GM23248 (cell line): ENCODE results near the gene SNX25.

ENCODE experiments used
- EZH2 ChIP-seq: fragments of 200-600 bp; sonication (generic); IDR thresholded peaks from 2 replicates; pipeline ENCODE4 v1.6.1; 2018; ENCODE audit warnings: antibody characterized with exemption, mild to moderate bottlenecking; ENCODE audit not compliant: insufficient read depth, poor library complexity, severe bottlenecking
- EZH2phosphoT487 ChIP-seq: fragments of 200-600 bp; sonication (generic); IDR thresholded peaks from 2 replicates; pipeline ENCODE4 v1.6.1; 2018; ENCODE audit warnings: antibody characterized with exemption, moderate library complexity, mild to moderate bottlenecking, low read depth; ENCODE audit not compliant: insufficient read depth

DNA sequence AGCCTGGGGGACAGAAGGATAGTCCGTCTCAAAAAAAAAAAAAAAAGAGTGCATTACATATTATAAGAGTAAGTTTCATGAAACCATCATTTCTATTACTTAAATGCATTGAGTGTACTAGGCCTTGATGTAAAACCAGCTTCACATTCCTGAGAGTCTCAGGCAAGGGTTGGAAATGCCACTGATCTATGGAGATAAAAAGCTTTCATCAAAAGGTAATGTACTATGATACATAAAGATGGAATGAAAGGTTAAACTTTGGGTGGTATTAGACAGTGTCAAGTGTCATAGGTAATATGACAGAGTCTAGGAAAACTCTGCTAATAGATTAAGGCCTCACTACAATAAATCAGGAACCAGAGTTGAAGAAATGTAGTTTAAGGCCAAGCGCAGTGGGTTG is 13.0 kb upstream of the SNX25 start:
- TF ChIP-seq EZH2 (no peak), EZH2phosphoT487 (no peak)
